GM19238 (cell line): ENCODE results near the gene PTRH1.

ENCODE experiments used
- DNase-seq: peaks from one replicate; pipeline ENCODE4 v3.0.0; 2011; ENCODE audit warnings: low spot score; ENCODE audit not compliant: insufficient read length

The PTRH1 gene

DNA sequence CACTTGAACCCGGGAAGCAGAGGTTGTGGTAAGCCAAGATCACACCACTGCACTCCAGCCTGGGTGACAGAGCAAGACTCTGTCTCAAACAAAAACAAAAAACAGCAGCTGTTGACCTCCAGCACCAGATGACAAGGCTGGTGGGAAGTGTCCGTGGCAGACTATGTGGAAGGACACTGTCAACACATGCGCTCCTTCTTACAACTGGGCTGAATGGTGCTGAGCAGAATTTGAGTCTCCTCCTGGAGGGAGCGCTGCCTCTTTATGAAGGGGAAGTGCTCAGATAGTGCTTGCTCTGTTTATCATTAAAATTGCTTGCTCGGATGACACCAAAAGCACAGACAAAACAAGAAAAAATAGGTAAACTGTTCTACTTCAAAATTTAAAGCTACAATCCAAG lies 17.9 kb downstream of the PTRH1 start:
- no peak for DNase-seq

GRCh38 chr9:127694890-127695720 lies 20.4 kb downstream of the PTRH1 start:
- DNase-seq, result no peak

- no peak for DNase-seq
Observed at GRCh38 chr9:127693697-127694096, 21.8 kb downstream of the PTRH1 start.

GRCh38 chr9:127693143-127693542 lies 22.3 kb downstream of the PTRH1 start:
- no peak for DNase-seq

DNA sequence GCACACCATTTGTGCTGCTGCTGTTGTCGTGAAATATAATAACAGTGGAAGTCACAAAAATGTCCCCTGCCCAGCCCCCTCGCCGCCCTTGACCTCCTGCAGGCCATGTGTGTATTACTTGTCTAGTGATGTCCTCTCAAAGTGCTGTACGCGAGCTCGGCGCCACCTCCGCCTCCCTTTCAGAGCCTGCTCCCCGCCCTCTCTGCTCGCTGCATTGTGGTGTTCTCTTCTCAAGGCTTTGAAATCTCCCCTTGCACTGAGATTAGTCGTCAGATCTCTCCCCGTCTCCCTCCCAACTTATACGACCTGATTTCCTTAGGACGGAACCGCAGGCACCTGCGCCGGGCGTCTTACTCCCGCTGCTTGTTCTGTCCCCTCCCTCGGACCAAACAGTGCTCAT lies 23.4 kb downstream of the PTRH1 start:
- DNase-seq, result no peak

DNA sequence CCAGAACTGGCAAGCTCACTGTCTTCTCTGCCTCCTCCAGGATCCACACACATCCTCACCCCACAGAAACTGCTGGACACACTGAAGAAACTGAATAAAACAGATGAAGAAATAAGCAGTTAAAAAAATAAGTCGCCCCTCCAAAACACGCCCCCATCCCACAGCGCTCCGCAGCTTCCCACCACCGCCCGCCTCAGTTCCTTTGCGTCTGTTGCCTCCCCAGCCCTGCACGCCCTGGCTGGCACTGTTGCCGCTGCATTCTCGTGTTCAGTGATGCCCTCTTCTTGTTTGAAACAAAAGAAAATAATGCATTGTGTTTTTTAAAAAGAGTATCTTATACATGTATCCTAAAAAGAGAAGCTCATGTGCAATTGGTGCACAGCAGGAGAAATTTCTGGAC lies 24.7 kb downstream of the PTRH1 start:
- no peak for DNase-seq

DNA sequence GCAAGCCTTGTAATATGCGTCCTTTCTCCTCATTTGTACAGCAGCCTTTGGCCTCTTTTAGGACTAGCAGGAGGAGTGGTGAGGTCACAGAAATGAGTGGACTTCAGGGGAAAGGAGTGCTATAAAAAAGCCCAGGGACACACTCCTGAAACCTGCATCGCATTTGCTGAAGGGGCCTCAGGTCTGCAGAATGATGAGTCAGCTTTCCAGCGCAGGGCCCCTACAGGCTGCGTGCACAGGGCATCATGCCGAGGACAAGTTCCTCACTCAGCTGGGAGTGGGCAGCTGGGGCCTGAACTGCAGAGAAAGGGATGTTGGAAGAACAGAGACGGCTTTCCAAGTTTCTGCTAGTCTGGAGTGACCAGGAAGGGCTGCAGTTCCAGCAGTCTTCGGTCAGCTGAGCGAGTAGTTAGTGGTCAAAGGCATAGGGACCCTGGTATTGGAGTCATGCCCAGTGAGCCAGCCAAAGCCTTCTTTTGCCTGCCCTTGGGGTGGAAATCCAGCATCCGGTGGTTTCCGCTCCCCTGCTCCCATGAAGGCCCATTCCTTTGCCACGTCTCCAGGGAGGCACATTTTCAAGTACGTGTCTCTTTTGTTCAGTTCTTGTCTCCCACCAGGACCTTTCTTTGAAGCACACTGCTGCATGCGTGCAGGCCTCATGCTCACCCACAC lies 26.0 kb downstream of the PTRH1 start:
- no peak for DNase-seq

GRCh38 chr9:127686461-127687393 lies 28.7 kb downstream of the PTRH1 start:
- DNase-seq, result no peak

DNA sequence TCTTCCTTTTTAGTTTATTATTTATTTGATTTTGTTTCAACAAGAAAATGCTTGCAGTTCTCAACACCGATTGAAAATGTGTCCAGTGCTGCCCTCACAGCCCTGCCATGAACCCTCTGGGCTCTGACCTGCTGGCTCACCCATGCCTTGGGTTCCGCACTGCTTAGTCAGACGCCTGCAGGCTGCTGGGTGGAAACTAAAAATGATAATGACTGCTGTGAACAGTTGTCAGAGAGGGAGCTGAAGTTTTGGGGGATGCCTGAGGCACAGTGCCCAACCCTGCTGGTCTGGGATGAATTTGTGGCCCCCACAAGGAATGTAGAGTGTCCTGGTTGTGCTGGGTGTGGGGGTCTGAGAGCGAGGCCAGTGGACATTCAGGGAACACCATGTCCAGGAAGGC lies 30.9 kb downstream of the PTRH1 start:
- DNase-seq, result no peak

- no peak for DNase-seq
Observed at GRCh38 chr9:127683723-127684122, 31.7 kb downstream of the PTRH1 start.

DNA sequence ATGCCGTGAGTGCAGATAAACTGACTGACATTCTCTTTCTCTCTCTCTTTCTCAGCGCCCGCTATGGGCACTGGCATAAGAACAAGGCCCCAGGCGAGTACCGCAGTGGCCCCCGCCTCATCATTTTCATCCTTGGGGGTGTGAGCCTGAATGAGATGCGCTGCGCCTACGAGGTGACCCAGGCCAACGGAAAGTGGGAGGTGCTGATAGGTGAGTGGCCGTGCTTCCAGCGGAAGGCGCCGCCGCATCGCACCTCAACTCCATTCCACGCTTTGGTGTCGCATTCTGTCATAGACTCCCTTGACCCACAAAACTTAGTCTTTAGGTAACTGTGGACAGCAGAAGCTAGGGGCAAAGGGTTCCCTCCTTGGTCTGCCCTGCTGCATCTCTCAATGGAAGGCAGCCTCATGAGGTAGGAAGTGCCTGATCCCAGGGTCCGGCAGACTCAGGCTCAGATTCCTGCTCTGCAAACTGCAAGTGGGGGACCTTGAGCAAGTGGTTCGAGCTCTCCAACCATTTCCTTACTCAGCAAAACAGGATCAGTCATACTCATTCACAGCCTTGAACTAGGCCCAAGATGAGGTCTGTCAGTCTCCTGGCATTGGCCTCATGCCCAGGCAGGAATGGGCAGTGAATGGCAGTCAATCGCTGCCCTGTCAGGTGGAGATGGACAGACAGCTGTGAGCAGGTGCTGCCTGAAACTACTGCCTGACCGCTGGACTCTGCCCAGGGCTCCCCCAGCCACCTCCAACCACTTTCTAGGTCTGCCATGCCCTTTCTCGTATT lies 32.9 kb downstream of the PTRH1 start:
- no peak for DNase-seq

- DNase-seq, result no peak
Observed at GRCh38 chr9:127680846-127681245, 34.6 kb downstream of the PTRH1 start.

DNA sequence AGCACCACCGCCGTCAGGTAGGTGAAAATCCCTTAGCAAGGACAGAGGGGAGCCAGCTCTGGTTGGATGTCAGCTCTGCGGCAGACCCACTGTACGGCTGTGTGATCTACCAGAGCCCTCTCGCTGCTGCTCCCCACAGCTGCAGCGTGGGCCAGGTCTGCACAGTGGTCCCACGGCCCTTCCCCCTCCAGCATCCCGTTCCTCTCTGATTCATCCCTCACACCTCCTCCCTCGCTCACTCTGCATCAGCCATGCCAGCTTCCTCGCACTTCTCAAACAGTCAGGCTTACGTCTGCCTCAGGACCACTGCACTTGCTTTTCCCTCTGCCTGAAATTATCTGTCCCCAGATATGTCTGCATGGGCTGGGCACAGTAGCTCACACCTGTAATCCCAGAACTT lies 35.2 kb downstream of the PTRH1 start:
- DNase-seq, result no peak

GRCh38 chr9:127679506-127679905 lies 36.0 kb downstream of the PTRH1 start:
- DNase-seq, result no peak

DNA sequence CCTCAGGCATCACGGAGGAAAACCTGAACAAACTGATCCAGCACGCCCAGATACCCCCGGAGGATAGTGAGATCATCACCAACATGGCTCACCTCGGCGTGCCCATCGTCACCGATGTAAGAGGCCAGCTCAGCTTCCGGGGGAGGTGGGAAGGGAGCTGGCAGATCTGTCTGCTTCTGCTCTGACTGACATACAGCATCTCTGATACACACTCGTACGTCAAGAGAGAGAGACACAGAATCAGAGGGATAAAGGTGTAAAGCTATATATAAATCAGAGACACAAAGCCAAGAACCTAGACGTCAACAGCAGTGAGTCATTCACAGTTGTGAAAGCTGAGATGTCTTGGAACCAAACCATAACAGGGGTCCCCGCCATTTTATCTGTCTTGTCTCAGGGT lies 38.8 kb downstream of the PTRH1 start:
- DNase-seq, result no peak

GRCh38 chr9:127673234-127673633 lies 42.2 kb downstream of the PTRH1 start:
- DNase-seq, result no peak

DNA sequence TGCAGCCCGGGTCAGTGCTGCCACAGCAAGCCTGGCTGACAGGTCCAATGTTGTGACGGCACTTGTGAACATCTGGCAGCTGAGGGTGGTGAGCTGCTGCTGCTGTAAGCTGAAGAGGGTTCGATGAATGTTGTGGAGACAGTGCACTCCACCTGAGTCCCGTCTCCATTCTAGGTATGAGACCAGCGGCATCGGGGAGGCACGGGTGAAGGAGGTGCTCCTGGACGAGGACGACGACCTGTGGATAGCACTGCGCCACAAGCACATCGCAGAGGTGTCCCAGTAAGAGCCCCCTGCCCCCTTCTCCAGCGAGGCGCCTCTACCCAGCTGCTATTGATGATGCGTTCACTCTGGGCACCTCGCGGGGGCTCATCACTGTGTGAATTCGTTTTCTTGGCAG lies 47.6 kb downstream of the PTRH1 start:
- DNase-seq, result no peak

DNA sequence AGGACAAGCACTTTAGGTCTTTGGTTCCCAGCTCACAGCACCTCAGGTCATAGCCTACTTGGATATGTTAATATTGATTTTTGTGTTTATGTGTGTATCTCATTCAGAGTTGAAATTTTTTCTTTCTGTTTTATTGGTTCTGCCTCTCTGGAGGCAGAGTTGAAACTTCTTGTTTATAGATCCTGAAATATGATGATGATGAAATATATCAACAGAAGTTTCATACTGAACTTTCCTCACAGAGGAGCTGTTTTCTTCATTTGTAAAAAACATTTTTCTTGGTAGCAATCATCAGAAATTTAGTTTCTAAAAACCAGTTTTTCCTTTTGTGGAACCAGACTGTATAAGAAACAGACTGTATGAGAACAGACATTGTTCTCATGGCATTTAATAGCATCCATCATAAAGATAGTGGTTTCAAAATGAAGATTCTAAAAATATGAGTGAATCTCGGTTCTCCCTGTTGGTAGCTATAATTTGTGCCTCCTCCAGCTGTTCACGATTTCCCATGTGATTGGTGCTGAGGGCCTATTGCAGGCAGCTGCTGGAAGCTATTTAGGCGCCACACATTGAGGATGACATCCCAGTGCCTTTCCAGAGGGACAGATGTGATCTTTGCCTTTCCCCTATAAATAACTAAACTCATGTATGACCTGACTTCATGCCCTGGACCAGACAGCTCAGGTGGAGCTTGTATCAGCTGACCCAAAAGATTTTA lies 48.2 kb downstream of the PTRH1 start:
- DNase-seq, result no peak

DNA sequence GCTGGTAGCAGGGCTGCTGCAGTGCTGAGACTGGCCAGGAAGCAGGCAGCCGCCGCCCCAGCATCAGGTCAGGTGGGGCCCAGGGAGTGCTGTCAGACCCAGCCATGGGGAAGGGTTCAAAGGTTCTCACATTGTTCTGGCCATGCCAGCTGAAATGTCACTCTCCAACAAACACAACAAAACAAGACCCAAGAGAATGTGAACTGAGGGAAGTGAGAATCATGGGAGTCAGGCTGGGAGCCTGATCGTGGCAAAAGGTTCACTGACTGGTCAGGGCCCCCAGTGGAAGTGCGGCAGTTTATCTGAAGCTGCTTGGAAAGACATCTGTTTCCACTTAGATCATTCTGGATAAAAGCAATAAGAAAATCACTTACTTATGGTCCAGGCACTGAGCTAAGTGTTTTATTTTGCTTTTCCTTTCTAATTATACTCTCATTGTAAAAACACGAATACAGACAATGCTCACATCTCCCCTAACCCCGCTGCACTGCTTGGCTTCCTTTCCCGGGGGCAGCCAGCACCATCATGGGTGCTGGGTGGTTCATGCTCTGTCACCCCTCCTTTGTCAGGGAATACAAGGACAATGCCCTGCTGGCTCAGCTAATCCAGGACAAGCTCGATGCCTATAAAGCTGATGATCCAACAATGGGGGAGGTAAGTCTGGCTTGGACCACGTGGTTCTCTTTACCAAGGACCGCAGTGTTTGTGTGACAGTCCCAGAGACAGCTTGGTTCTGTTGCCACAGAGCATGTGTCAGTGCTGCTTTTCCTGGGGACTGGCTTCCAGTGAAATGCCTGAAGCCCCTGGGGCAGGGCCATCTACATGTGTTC lies 50.6 kb downstream of the PTRH1 start:
- DNase-seq, result no peak

DNA sequence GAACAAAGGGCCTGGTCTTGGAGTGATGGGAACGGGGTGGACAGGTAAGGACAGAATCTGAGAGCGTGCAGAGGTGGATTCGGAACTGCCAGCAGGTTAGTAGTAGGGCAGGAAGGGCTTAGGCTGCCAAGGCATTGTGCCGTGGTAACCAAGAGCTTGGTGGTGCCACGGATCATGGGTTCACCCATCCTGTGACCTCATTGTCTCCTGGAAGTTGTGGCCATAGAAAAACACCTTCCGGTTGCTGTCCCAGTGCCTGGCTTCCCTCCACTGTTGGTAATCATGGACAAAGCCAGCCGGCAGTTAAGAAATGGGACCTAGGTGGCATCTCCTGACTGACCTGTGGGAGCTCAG lies 51.2 kb downstream of the PTRH1 start:
- DNase-seq, result no peak
